HepG2 (cell line): ENCODE results near the gene HAGHL. TPM values are rescaled to one million over a fixed set of nuclear protein-coding genes. Genes with fewer than 3 reads are reported as not detected.

Source experiments
- ATAC-seq: fragments of 200-7000 bp; cut with Tn5 transposase; 3 replicates; pipeline ENCODE4 v1.9.1; 2020; ENCODE audit warnings: mild to moderate bottlenecking, moderate library complexity
- BruUV-seq: library from RNA; stranded (reverse); fragments of 400-500 nt; replicated peaks from 2 replicates; lab custom pipeline; 2021; lab: Mats Ljungman, UMichigan
- CTCF ChIA-PET: fragments of 300-600 bp; formaldehyde crosslinking; extraction: SDS; loops from one replicate; lab custom pipeline; 2021; ENCODE audit warnings: low total read pairs, inconsistent platforms, low intra/inter-chr PET ratio; lab: Yijun Ruan, JAX
- POLR2A ChIA-PET: fragments of 350-600 bp; sonication (Branson Sonifier 250); formaldehyde crosslinking; loops from one replicate; lab custom pipeline; 2020; ENCODE audit warnings: antibody characterized with exemption, inconsistent platforms; lab: Yijun Ruan, JAX
- DNase-seq: peaks from one replicate; pipeline ENCODE4 v3.0.0-alpha.2; 2015; ENCODE audit warnings: low spot score
- FAIRE-seq: peaks from 3 replicates; lab custom pipeline; 2011; peaks lifted over from hg19 to GRCh38; lab: Jason Lieb, UNC
- H2AFZ ChIP-seq: one replicate; pipeline ENCODE4 v1.6.1; 2011; ENCODE audit warnings: low read length, inconsistent platforms
- H3K27ac ChIP-seq: fragments of 300-600 bp; 3 replicates; pipeline ENCODE4 v1.8.0; 2011; ENCODE audit warnings: mixed run types, mild to moderate bottlenecking, mixed read lengths, low read length, inconsistent platforms; ENCODE audit not compliant: insufficient read depth; ENCODE audit errors: extremely low read length
- H3K27me3 ChIP-seq, 2 experiments: fragments of 200-600 bp in 1 of 2; 2 replicates in 1 of 2; 3 replicates in 1 of 2; pipeline versions ENCODE4 v1.6.0 to v1.8.0; 2011; ENCODE audit warnings: low read length in 2 of 2, mild to moderate bottlenecking in 2 of 2, moderate library complexity in 2 of 2, inconsistent platforms in 1 of 2; ENCODE audit not compliant: insufficient read depth in 2 of 2, control insufficient read depth in 1 of 2
- H3K36me3 ChIP-seq, 2 experiments: fragments of 200-600 bp in 1 of 2; replicated peaks in 1 of 2; 2 replicates in 1 of 2; 3 replicates in 1 of 2; pipeline versions ENCODE4 v1.5.1 to v1.8.0; 2011; ENCODE audit warnings: low read length in 2 of 2, inconsistent platforms in 1 of 2; ENCODE audit not compliant: insufficient read depth in 2 of 2, control insufficient read depth in 1 of 2
- H3K4me1 ChIP-seq: 2 replicates; pipeline ENCODE4 v1.5.1; 2012; ENCODE audit warnings: low read length, inconsistent platforms; ENCODE audit not compliant: insufficient read depth
- H3K4me2 ChIP-seq: 2 replicates; pipeline ENCODE4 v1.6.0; 2011; ENCODE audit warnings: low read depth, low read length, inconsistent platforms
- H3K4me3 ChIP-seq, 3 experiments: fragments of 200-600 bp in 1 of 3; sonication (generic), shearing (Covaris generic) in 1 of 3; replicated peaks in 1 of 3; 2 replicates each; pipeline ENCODE4 v1.5.1; 2011 to 2016; ENCODE audit warnings: low read length in 3 of 3, inconsistent platforms in 2 of 3, low read depth in 2 of 3, mild to moderate bottlenecking in 2 of 3, control low read depth in 1 of 3, mixed read lengths in 1 of 3; ENCODE audit not compliant: insufficient read depth in 1 of 3
- H3K79me2 ChIP-seq: one replicate; pipeline ENCODE4 v1.6.1; 2011; ENCODE audit warnings: low read length, inconsistent platforms; ENCODE audit not compliant: insufficient read depth
- H3K9ac ChIP-seq: 2 replicates; pipeline ENCODE4 v1.6.0; 2011; ENCODE audit warnings: mild to moderate bottlenecking, low read depth, low read length, inconsistent platforms; ENCODE audit not compliant: insufficient read depth
- H3K9me3 ChIP-seq: 2 replicates; pipeline ENCODE4 v1.5.1; 2012; ENCODE audit warnings: mild to moderate bottlenecking, low read length
- H4K20me1 ChIP-seq: 2 replicates; pipeline ENCODE4 v1.6.0; 2011; ENCODE audit warnings: inconsistent platforms, mild to moderate bottlenecking, low read length, moderate library complexity; ENCODE audit not compliant: insufficient read depth
- HOXA7 ChIP-seq: sonication (generic); formaldehyde crosslinking; IDR thresholded peaks from 2 replicates; pipeline ENCODE4 v1.8.1; 2022; ENCODE audit warnings: mild to moderate bottlenecking, missing genetic modification reagents, moderate library complexity
- KMT2B ChIP-seq: IDR thresholded peaks from 2 replicates; pipeline ENCODE4 v1.6.1; 2016; ENCODE audit warnings: missing genetic modification reagents, missing compliant biosample characterization
- ZNF318 ChIP-seq: sonication (generic); formaldehyde crosslinking; IDR thresholded peaks from 2 replicates; pipeline ENCODE4 v1.4.0; 2020; ENCODE audit warnings: mild to moderate bottlenecking, missing genetic modification reagents
- WGBS: methylation state at CpG from one replicate; pipeline ENCODE4 v1.1.6; 2017; ENCODE audit warnings: low lambda C conversion rate; 5-methylcytosine and 5-hydroxymethylcytosine counted together
- in situ Hi-C: cut with HindIII; loops from 2 replicates; pipeline ENCODE4 v1.10.0; 2017; ENCODE audit warnings: low pct_unique_long_range_greater_than_20kb; ENCODE audit not compliant: extremely low pct_ligation_motif_present
- intact Hi-C: fragments of 100-400 bp; cut with micrococcal nuclease; formaldehyde crosslinking; loops from one replicate; pipeline ENCODE4 v1.10.0; 2022; ENCODE audit not compliant: unreplicated experiment
- polyA plus RNA-seq, 8 experiments: library from polyadenylated mRNA; depleted of rRNA in 3 of 8; stranded (reverse) in 7 of 8; unstranded in 1 of 8; fragments of >200 nt; fragmentation: Illumina TruSeq in 4 of 8; extraction: Trizol in 4 of 8; gene quantifications; 2 replicates each; pipeline versions ENCODE4 v1.2.1 to v1.2.3, GENCODE V29; 2011 to 2016; ENCODE audit warnings: low read depth in 4 of 8, missing spikeins in 1 of 8, mixed read lengths in 1 of 8; ENCODE audit not compliant: insufficient read depth in 1 of 8
- total RNA-seq, 5 experiments: library from RNA; depleted of rRNA; stranded (reverse); fragments of >200 nt; fragmentation: Illumina TruSeq; extraction: Trizol; gene quantifications; 2 replicates each; pipeline ENCODE4 v1.2.3, GENCODE V29; 2016; ENCODE audit warnings: low read depth in 1 of 5
- TF ChIP-seq, protein P1 (sequence below): sonication (generic); formaldehyde crosslinking; IDR thresholded peaks from 2 replicates; pipeline ENCODE4 v1.4.0; 2020; ENCODE audit warnings: mild to moderate bottlenecking, missing genetic modification reagents, borderline replicate concordance

HAGHL gene
- total and polyA plus RNA-seq, 2 of the 13 experiments (the other 11 are each of a cell fraction or from before 2014, with no cell fraction given), result 3.4 to 8.4 TPM

DNA sequence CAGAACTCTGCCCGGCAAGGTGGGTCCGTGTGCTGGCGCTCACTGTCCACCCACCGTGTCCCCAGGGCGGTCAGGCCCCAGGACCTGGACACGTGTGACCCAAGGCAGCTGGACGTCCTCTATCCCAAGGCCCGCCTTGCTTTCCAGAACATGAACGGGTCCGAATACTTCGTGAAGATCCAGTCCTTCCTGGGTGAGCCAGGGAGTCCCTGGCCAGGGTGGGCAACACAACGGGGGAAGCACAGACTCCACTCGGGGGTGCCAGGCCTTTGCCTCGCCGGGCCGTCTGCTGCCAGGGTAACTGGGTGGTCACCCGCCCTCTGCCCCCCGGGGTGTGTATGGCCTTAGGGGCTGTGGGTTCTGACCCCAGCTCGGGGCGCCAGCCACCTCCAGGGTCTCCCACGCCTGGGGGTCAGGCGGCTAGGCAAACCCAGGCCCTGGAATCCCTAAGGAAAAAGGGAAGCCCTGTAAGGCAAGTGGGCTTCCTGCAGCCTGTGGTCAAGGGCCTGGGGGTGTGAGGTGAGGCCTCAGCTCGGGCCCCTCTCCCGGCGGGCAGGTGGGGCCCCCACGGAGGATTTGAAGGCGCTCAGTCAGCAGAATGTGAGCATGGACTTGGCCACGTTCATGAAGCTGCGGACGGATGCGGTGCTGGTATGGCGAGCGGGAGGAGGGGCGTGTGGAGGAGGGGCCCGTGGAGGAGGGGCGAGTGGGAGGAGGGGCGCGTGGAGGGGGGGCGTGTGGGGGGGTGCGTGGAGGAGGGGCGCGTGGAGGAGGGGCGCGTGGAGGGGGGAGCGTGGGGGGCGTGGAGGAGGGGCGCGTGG is 40.1 kb downstream of the HAGHL start (continued):
- TF ChIP-seq ZNF318 (CRISPR knock-in tag), result no peak

DNA sequence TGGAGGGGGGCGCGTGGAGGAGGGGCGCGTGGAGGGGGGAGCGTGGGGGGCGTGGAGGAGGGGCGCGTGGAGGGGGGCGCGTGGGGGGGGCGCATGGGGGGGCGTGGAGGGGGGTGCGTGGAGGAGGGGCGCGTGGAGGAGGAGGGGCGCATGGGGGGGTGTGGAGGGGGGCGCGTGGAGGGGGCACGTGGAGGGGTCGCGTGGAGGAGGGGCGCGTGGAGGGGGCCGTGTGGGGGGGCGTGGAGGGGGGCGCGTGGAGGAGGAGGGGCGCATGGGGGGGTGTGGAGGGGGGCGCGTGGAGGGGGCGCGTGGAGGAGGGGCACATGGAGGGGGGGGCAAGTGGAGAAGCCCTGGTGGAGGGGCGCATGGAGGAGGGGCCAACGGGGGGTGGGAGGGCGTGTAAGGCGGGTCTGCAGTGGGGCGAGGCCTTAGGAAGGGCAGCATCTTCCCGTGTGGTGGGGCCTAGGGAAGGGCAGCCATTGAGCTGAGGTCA is 40.9 kb downstream of the HAGHL start:
- Histone ChIP-seq H3K79me2 (no peaks in the 10 kb centered on the region), H2AFZ (no peak overlapping the region), H3K9ac (no peak overlapping the region), H3K27me3 (peaks cover 0 to 4% of the 10 kb centered on the region in 2 experiments; a peak in 2 of 5 replicates), H3K36me3 (no peaks in the 10 kb centered on the region), H3K9me3 (no peaks in the 10 kb centered on the region), H3K4me3 (no peak overlapping the region), H4K20me1 (no peaks in the 10 kb centered on the region), H3K27ac (no peak overlapping the region), H3K4me2 (no peak overlapping the region), H3K4me1 (no peaks in the 10 kb centered on the region)
- in situ Hi-C loops, result no loop called here
- intact Hi-C loops, result no loop called here
- POLR2A ChIA-PET, result no interaction called here
- no TSS peak for BruUV-seq
- ATAC-seq (no peak), DNase-seq (no peak), FAIRE-seq (no peak)
- 63% methylated on average over 38 of the region's 38 CpGs for WGBS
- CTCF ChIA-PET, result no interaction called here
- no peak for TF ChIP-seq HOXA7 (CRISPR knock-in tag)
- no peak for TF ChIP-seq KMT2B (CRISPR knock-in tag)
- TF ChIP-seq, protein P1, sequence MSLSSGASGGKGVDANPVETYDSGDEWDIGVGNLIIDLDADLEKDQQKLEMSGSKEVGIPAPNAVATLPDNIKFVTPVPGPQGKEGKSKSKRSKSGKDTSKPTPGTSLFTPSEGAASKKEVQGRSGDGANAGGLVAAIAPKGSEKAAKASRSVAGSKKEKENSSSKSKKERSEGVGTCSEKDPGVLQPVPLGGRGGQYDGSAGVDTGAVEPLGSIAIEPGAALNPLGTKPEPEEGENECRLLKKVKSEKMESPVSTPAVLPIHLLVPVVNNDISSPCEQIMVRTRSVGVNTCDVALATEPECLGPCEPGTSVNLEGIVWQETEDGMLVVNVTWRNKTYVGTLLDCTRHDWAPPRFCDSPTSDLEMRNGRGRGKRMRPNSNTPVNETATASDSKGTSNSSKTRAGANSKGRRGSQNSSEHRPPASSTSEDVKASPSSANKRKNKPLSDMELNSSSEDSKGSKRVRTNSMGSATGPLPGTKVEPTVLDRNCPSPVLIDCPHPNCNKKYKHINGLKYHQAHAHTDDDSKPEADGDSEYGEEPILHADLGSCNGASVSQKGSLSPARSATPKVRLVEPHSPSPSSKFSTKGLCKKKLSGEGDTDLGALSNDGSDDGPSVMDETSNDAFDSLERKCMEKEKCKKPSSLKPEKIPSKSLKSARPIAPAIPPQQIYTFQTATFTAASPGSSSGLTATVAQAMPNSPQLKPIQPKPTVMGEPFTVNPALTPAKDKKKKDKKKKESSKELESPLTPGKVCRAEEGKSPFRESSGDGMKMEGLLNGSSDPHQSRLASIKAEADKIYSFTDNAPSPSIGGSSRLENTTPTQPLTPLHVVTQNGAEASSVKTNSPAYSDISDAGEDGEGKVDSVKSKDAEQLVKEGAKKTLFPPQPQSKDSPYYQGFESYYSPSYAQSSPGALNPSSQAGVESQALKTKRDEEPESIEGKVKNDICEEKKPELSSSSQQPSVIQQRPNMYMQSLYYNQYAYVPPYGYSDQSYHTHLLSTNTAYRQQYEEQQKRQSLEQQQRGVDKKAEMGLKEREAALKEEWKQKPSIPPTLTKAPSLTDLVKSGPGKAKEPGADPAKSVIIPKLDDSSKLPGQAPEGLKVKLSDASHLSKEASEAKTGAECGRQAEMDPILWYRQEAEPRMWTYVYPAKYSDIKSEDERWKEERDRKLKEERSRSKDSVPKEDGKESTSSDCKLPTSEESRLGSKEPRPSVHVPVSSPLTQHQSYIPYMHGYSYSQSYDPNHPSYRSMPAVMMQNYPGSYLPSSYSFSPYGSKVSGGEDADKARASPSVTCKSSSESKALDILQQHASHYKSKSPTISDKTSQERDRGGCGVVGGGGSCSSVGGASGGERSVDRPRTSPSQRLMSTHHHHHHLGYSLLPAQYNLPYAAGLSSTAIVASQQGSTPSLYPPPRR (CRISPR knock-in tag), result no peak
